Activated CD8-positive, alpha-beta T cell treated with anti-CD3 and anti-CD28 coated beads, Interleukin-2, amount 10 ng/mL, durations not matched to agents 7 days and 5 days (primary cell): Measurements from ENCODE around the gene SH3TC2. TPM values are rescaled to one million over a fixed set of nuclear protein-coding genes. Genes with fewer than 3 reads are reported as not detected.

Experiments
- ATAC-seq: fragments of 150-1000 bp; cut with Tn5 transposase; one replicate; pipeline ENCODE4 v1.10.0; 2021; ENCODE audit warnings: moderate library complexity
- CTCF ChIA-PET: fragments of 350-600 bp; sonication (Branson Sonifier 250); formaldehyde crosslinking; loops from one replicate; lab custom pipeline; 2021; ENCODE audit warnings: antibody characterized with exemption; lab: Charles Lee
- POLR2A ChIA-PET: fragments of 350-600 bp; sonication (Branson Sonifier 250); formaldehyde crosslinking; loops from one replicate; lab custom pipeline; 2021; ENCODE audit warnings: antibody characterized with exemption; lab: Charles Lee
- DNase-seq: peaks from one replicate; pipeline ENCODE4 v3.0.0-alpha.2; 2020
- H3K27ac Mint-ChIP-seq: one replicate; pipeline ENCODE4 v1.8.0; 2021; ENCODE audit warnings: mild to moderate bottlenecking, mixed read lengths
- H3K27me3 Mint-ChIP-seq: one replicate; pipeline ENCODE4 v1.8.0; 2021; ENCODE audit warnings: low read depth, mixed read lengths
- H3K36me3 Mint-ChIP-seq: one replicate; pipeline ENCODE4 v1.8.0; 2021; ENCODE audit warnings: low read depth, mixed read lengths
- H3K4me1 Mint-ChIP-seq: one replicate; pipeline ENCODE4 v1.8.0; 2021; ENCODE audit warnings: low read depth, mixed read lengths
- H3K4me3 Mint-ChIP-seq: one replicate; pipeline ENCODE4 v1.8.0; 2021; ENCODE audit warnings: mild to moderate bottlenecking, mixed read lengths
- H3K9me3 Mint-ChIP-seq: one replicate; pipeline ENCODE4 v1.8.0; 2022; ENCODE audit warnings: mixed read lengths; ENCODE audit not compliant: insufficient read depth
- total RNA-seq, 2 experiments: library from RNA; stranded (reverse); gene quantifications; one replicate each; pipeline ENCODE4 v1.2.3, GENCODE V29; 2021

Gene SH3TC2
- total RNA-seq, 2 experiments from 2014 or later: not detected

GRCh38 chr5:149011728-149012127 lies 51.1 kb downstream of the SH3TC2 start:
- DNase-seq (no peak), ATAC-seq (no peak)
- Mint-ChIP-seq H3K27ac (no peak overlapping the region), H3K4me3 (no peak overlapping the region), H3K27me3 (peaks cover 12% of the 10 kb centered on the region), H3K4me1 (no peaks in the 10 kb centered on the region), H3K36me3 (no peaks in the 10 kb centered on the region), H3K9me3 (no peaks in the 10 kb centered on the region)
- POLR2A ChIA-PET: no interaction called here
- CTCF ChIA-PET: interaction anchor here (1.3 to 1.7 kb wide), 2 partner anchors 24 to 274 kb away, joined by 3 to 4 read pairs; no protein-coding TSS in a partner anchor

GRCh38 chr5:149011084-149011483 lies 51.8 kb downstream of the SH3TC2 start:
- H3K27me3 Mint-ChIP-seq: peaks cover 12% of the 10 kb centered on the region
- no peaks in the 10 kb centered on the region for H3K36me3 Mint-ChIP-seq
- no peak overlapping the region for H3K4me3 Mint-ChIP-seq
- DNase-seq: no peak
- no peak overlapping the region for H3K27ac Mint-ChIP-seq
- no peaks in the 10 kb centered on the region for H3K4me1 Mint-ChIP-seq
- no peak for ATAC-seq
- CTCF ChIA-PET: interaction anchor here (0.7 to 1.7 kb wide), 3 partner anchors 13 to 273 kb away, joined by 3 to 4 read pairs (median 3); no protein-coding TSS in a partner anchor
- H3K9me3 Mint-ChIP-seq: no peaks in the 10 kb centered on the region
- POLR2A ChIA-PET: no interaction called here

- Mint-ChIP-seq H3K4me3 (no peak overlapping the region), H3K27ac (no peak overlapping the region), H3K27me3 (peaks cover 14% of the 10 kb centered on the region), H3K36me3 (no peaks in the 10 kb centered on the region), H3K4me1 (no peaks in the 10 kb centered on the region), H3K9me3 (no peaks in the 10 kb centered on the region)
- ATAC-seq (no peak), DNase-seq (no peak)
- POLR2A ChIA-PET: no interaction called here
- CTCF ChIA-PET: interaction anchor here (1.4 to 2.6 kb wide), 6 partner anchors 28 to 276 kb away, joined by 5 to 11 read pairs (median 6); no protein-coding TSS in a partner anchor
Observed at GRCh38 chr5:149007174-149007573, 55.7 kb downstream of the SH3TC2 start.

GRCh38 chr5:149006426-149006825 lies 56.4 kb downstream of the SH3TC2 start:
- CTCF ChIA-PET: interaction anchor here (1.6 to 2.6 kb wide), 4 partner anchors 29 to 275 kb away, joined by 5 to 11 read pairs (median 6); no protein-coding TSS in a partner anchor
- no peak overlapping the region for H3K27ac Mint-ChIP-seq
- no peak for ATAC-seq
- H3K36me3 Mint-ChIP-seq: no peaks in the 10 kb centered on the region
- no peak for DNase-seq
- POLR2A ChIA-PET: no interaction called here
- no peaks in the 10 kb centered on the region for H3K4me1 Mint-ChIP-seq
- peaks cover 20% of the 10 kb centered on the region for H3K27me3 Mint-ChIP-seq
- H3K9me3 Mint-ChIP-seq: no peaks in the 10 kb centered on the region
- no peak overlapping the region for H3K4me3 Mint-ChIP-seq

GRCh38 chr5:149005077-149005892 lies 57.6 kb downstream of the SH3TC2 start:
- ATAC-seq: no peak
- peaks cover 23% of the 10 kb centered on the region for H3K27me3 Mint-ChIP-seq
- ChIA-PET CTCF (interaction anchor here (1.0 to 1.6 kb wide), 2 partner anchors 264 to 274 kb away, joined by 3 to 6 read pairs; no protein-coding TSS in a partner anchor), POLR2A (no interaction called here)
- H3K36me3 Mint-ChIP-seq: no peaks in the 10 kb centered on the region
- H3K4me1 Mint-ChIP-seq: no peaks in the 10 kb centered on the region
- H3K4me3 Mint-ChIP-seq: no peak overlapping the region
- H3K9me3 Mint-ChIP-seq: no peaks in the 10 kb centered on the region
- H3K27ac Mint-ChIP-seq: no peak overlapping the region
- no peak for DNase-seq

- no peak overlapping the region for H3K4me3 Mint-ChIP-seq
- CTCF ChIA-PET: interaction anchor here (1.0 kb wide), 1 partner anchor 263 kb away, joined by 3 read pairs; no protein-coding TSS in a partner anchor
- POLR2A ChIA-PET: no interaction called here
- no peak for ATAC-seq
- no peak for DNase-seq
- H3K9me3 Mint-ChIP-seq: no peaks in the 10 kb centered on the region
- H3K27me3 Mint-ChIP-seq: peaks cover 24% of the 10 kb centered on the region
- no peak overlapping the region for H3K27ac Mint-ChIP-seq
- H3K4me1 Mint-ChIP-seq: no peaks in the 10 kb centered on the region
- no peaks in the 10 kb centered on the region for H3K36me3 Mint-ChIP-seq
Observed at GRCh38 chr5:149004559-149004958, 58.3 kb downstream of the SH3TC2 start.

GRCh38 chr5:149002761-149003689 lies 59.8 kb downstream of the SH3TC2 start:
- Mint-ChIP-seq H3K9me3 (no peaks in the 10 kb centered on the region), H3K4me3 (no peak overlapping the region), H3K4me1 (no peaks in the 10 kb centered on the region), H3K27ac (no peak overlapping the region), H3K27me3 (peaks cover 22% of the 10 kb centered on the region), H3K36me3 (no peaks in the 10 kb centered on the region)
- no peak for DNase-seq
- ChIA-PET CTCF (interaction anchor here (0.8 to 3.1 kb wide), 4 partner anchors 32 to 271 kb away, joined by 3 to 19 read pairs (median 8); no protein-coding TSS in a partner anchor), POLR2A (no interaction called here)
- no peak for ATAC-seq

- no peak overlapping the region for H3K4me3 Mint-ChIP-seq
- H3K36me3 Mint-ChIP-seq: no peaks in the 10 kb centered on the region
- ChIA-PET CTCF (interaction anchor here (1.0 to 3.1 kb wide), 3 partner anchors 45 to 270 kb away, joined by 4 to 19 read pairs (median 6); no protein-coding TSS in a partner anchor), POLR2A (no interaction called here)
- no peaks in the 10 kb centered on the region for H3K4me1 Mint-ChIP-seq
- DNase-seq (no peak), ATAC-seq (no peak)
- H3K9me3 Mint-ChIP-seq: no peaks in the 10 kb centered on the region
- peaks cover 22% of the 10 kb centered on the region for H3K27me3 Mint-ChIP-seq
- no peak overlapping the region for H3K27ac Mint-ChIP-seq
Observed at GRCh38 chr5:149002053-149002452, 60.8 kb downstream of the SH3TC2 start.

GRCh38 chr5:149001162-149001561 lies 61.7 kb downstream of the SH3TC2 start:
- ATAC-seq: no peak

GRCh38 chr5:148999741-149000140 lies 63.1 kb downstream of the SH3TC2 start:
- ChIA-PET CTCF (interaction anchor here (1.5 to 8.6 kb wide), 5 partner anchors 12 to 267 kb away, joined by 3 to 94 read pairs (median 6); no protein-coding TSS in a partner anchor), POLR2A (interaction anchor here (0.6 kb wide), 1 partner anchor 60 kb away, joined by 4 read pairs; no protein-coding TSS in a partner anchor)
- peaks cover 26% of the 10 kb centered on the region for H3K27me3 Mint-ChIP-seq
- H3K4me3 Mint-ChIP-seq: no peak overlapping the region
- no peak overlapping the region for H3K27ac Mint-ChIP-seq
- no peaks in the 10 kb centered on the region for H3K4me1 Mint-ChIP-seq
- DNase-seq: no peak
- ATAC-seq: no peak
- no peaks in the 10 kb centered on the region for H3K36me3 Mint-ChIP-seq
- no peaks in the 10 kb centered on the region for H3K9me3 Mint-ChIP-seq

More at GRCh38 chr5:149001162-149001561, 61.7 kb downstream of the SH3TC2 start:
- no peaks in the 10 kb centered on the region for H3K36me3 Mint-ChIP-seq
- no peaks in the 10 kb centered on the region for H3K4me1 Mint-ChIP-seq
- no peak for DNase-seq
- no peaks in the 10 kb centered on the region for H3K9me3 Mint-ChIP-seq
- ChIA-PET POLR2A (no interaction called here), CTCF (interaction anchor here (1.6 to 8.6 kb wide), 5 partner anchors 14 to 269 kb away, joined by 3 to 94 read pairs (median 6); no protein-coding TSS in a partner anchor)
- H3K27me3 Mint-ChIP-seq: peaks cover 26% of the 10 kb centered on the region
- H3K27ac Mint-ChIP-seq: no peak overlapping the region
- no peak overlapping the region for H3K4me3 Mint-ChIP-seq

GRCh38 chr5:148998174-148998797 lies 64.6 kb downstream of the SH3TC2 start:
- peak; percentile 51 for DNase-seq
- Mint-ChIP-seq H3K36me3 (no peaks in the 10 kb centered on the region), H3K27me3 (peaks cover 31% of the 10 kb centered on the region), H3K4me1 (no peaks in the 10 kb centered on the region), H3K9me3 (no peaks in the 10 kb centered on the region), H3K27ac (no peak overlapping the region), H3K4me3 (no peak overlapping the region)
- POLR2A ChIA-PET: no interaction called here
- ATAC-seq: peak; percentile 51
- CTCF ChIA-PET: interaction anchor here (1.1 to 8.6 kb wide), 8 partner anchors 11 to 265 kb away, joined by 3 to 94 read pairs (median 4); no protein-coding TSS in a partner anchor
